Inferior parietal cortex (tissue), 1 donor: Measurements from ENCODE around the gene CABP7.

ENCODE experiments used
- DNase-seq: peaks from one replicate; pipeline ENCODE4 v3.0.0-alpha.2; 2016; ENCODE audit errors: extremely low spot score

Gene CABP7

DNA sequence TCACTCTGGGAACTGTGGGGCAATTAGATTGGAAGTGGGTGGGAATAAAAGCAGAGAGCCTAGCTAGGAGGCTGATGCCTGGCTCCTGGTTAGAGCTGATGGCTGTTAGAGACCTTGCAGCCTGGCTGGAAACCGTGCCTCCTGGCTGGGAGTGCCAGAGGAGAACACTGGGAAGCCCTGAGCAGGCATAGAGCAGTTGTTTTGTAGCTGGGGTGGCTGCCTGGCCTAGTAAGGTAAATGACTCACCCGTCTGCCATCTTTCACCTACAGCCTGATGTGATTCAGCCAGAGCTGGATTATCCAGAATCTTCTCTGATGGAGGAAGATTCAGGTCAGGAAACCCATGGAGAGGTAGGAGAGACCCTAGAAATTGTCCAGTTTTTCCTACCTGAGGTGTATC lies 53.4 kb downstream of the CABP7 start:
- no peak for DNase-seq

GRCh38 chr22:29780220-29780619 lies 60.4 kb downstream of the CABP7 start:
- no peak for DNase-seq

DNA sequence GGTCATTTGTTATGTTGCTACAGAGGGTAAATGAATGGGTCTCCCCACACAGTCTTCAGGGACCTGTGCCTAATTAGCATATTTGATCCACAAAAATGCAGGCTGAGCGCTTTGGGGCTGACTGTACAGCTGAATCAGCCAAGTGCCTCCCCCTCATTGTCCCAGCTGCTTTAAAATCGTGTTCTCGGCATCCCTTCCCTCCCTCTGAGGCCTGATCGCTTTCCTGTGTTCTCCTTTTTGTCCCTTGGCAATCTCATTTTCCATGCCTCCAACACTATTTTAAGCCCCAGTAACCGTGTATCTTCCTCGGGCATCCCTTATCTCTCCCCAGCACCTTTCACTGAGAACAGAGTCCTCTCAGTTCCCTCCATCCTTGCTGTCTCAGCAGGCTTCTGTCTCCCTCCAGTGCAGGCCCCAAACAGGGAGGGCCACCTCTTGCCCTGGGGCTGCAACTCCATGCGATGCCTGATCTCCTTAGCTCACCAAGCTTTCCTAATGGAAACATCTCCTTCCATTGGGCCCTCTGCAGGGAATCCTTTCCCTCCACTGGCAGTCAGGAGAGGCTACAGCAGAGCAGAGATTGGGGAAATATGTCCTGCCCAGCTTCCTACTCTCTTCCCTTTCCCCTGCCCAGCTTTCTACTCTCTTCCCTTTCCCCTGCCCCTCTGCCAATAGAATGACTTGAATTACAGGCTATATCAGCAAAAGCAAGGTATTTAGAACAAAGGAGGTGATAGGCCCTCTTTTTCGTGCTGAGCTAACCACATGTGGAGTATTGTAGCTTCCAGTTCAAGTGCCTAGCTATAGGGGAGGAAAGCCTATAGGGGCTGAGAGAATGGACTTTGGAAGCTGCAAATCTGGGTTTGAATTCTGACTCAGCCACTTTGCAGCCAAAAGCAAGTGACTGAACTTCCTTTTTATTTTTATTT lies 61.2 kb downstream of the CABP7 start:
- peak; percentile 66 for DNase-seq
